Stomach (tissue), 9 donors: ENCODE measurements around the gene PLCB1. TPM values are rescaled to one million over a fixed set of nuclear protein-coding genes. Genes with fewer than 3 reads are reported as not detected.

Experiments
- DNase-seq, 2 donors: peaks; one replicate each; pipeline versions ENCODE4 v3.0.0 to v3.0.0-alpha.2; 2013 to 2019
- H3K27ac ChIP-seq, 5 donors: fragments of 200-600 bp in 4 of 5; sonication (generic) in 4 of 5; one replicate each; pipeline ENCODE4 v1.5.1; 2013 to 2019; ENCODE audit warnings: mild to moderate bottlenecking in 1 of 5, moderate library complexity in 1 of 5
- H3K27me3 ChIP-seq, 3 donors: fragments of 200-600 bp; sonication (generic); one replicate each; pipeline ENCODE4 v1.5.1; 2017 to 2019; ENCODE audit warnings: mixed run types in 1 of 3
- H3K36me3 ChIP-seq, 4 donors: fragments of 200-600 bp; sonication (generic); 1 replicate in 3 of 4; 2 replicates in 1 of 4; pipeline ENCODE4 v1.5.1; 2016 to 2019
- H3K4me1 ChIP-seq, 4 donors: fragments of 200-600 bp; sonication (generic); one replicate each; pipeline ENCODE4 v1.5.1; 2016 to 2019
- H3K4me3 ChIP-seq, 4 donors: fragments of 200-600 bp; sonication (generic) in 3 of 4; one replicate each; pipeline ENCODE4 v1.5.1; 2016 to 2019; ENCODE audit warnings: mild to moderate bottlenecking in 1 of 4
- H3K9me3 ChIP-seq, 4 donors: fragments of 200-600 bp; sonication (generic); one replicate each; pipeline ENCODE4 v1.5.1; 2016 to 2019
- EP300 ChIP-seq: sonication (generic); formaldehyde crosslinking; IDR thresholded peaks from one replicate; pipeline ENCODE4 v1.6.1; 2017; ENCODE audit warnings: antibody characterized with exemption
- POLR2A ChIP-seq, 4 donors: fragments of 450-650 bp; IDR thresholded peaks; one replicate each; pipeline ENCODE4 v1.6.1; 2016; ENCODE audit warnings: antibody characterized with exemption in 4 of 4, control low read depth in 2 of 4, mild to moderate bottlenecking in 1 of 4, moderate library complexity in 1 of 4
- POLR2AphosphoS5 ChIP-seq, 3 donors: sonication (generic); formaldehyde crosslinking; IDR thresholded peaks; one replicate each; pipeline ENCODE4 v1.6.1; 2016; ENCODE audit warnings: antibody characterized with exemption in 3 of 3
- WGBS, 5 donors: extraction: QIAGEN DNeasy Blood & Tissue Kit in 3 of 5; methylation state at CpG; one replicate each; pipeline versions ENCODE4 v1.1.5 to v1.1.7; 2013 to 2018; 5-methylcytosine and 5-hydroxymethylcytosine counted together
- intact Hi-C: fragments of 100-400 bp; cut with DNase I; formaldehyde crosslinking; loops from one replicate; pipeline ENCODE4 v1.15.1; 2023; ENCODE audit warnings: low total_unique reads
- polyA plus RNA-seq, 3 donors: library from polyadenylated mRNA; stranded (reverse); fragments of 200-250 nt; gene quantifications; one replicate each; pipeline ENCODE4 v1.2.3, GENCODE V29; 2013
- total RNA-seq, 5 donors: library from RNA; depleted of rRNA; stranded (reverse); fragments of >200 nt; gene quantifications; one replicate each; pipeline versions ENCODE4 v1.1.0 to v1.2.3, GENCODE V29; 2014 to 2016
- TF ChIP-seq, protein P1 (sequence below), 7 experiments: fragments of 450-650 bp in 4 of 7; fragments of 200-600 bp in 3 of 7; sonication (generic) in 3 of 7; IDR thresholded peaks; one replicate each; pipeline ENCODE4 v1.5.1; 2016 to 2019; ENCODE audit warnings: antibody characterized with exemption in 7 of 7, control low read depth in 2 of 7, mild to moderate bottlenecking in 1 of 7
- donor health status: healthy with polysubstance abuse.
- donor health status: Bipolar disorder and iron deficiency.
- donor health status: healthy.

The PLCB1 gene
- total and polyA plus RNA-seq, 8 donors, result 4.1 to 66.5 (median 11.7) TPM

GRCh38 chr20:8428988-8429387, 296.9 kb downstream of the PLCB1 start:
- H3K27ac ChIP-seq, result no peak overlapping the region
- no peaks in the 10 kb centered on the region for H3K36me3 ChIP-seq
- intact Hi-C loops, result no loop called here
- H3K4me3 ChIP-seq, result no peak overlapping the region
- 78 to 92% (median 84%) methylated on average over 3 of the region's 3 CpGs for WGBS, 5 donors
- H3K27me3 ChIP-seq, result no peaks in the 10 kb centered on the region
- H3K4me1 ChIP-seq, result peaks cover 0 to 43% (median 12%) of the 10 kb centered on the region in 4 donors
- H3K9me3 ChIP-seq, result no peaks in the 10 kb centered on the region
- TF ChIP-seq, protein P1, sequence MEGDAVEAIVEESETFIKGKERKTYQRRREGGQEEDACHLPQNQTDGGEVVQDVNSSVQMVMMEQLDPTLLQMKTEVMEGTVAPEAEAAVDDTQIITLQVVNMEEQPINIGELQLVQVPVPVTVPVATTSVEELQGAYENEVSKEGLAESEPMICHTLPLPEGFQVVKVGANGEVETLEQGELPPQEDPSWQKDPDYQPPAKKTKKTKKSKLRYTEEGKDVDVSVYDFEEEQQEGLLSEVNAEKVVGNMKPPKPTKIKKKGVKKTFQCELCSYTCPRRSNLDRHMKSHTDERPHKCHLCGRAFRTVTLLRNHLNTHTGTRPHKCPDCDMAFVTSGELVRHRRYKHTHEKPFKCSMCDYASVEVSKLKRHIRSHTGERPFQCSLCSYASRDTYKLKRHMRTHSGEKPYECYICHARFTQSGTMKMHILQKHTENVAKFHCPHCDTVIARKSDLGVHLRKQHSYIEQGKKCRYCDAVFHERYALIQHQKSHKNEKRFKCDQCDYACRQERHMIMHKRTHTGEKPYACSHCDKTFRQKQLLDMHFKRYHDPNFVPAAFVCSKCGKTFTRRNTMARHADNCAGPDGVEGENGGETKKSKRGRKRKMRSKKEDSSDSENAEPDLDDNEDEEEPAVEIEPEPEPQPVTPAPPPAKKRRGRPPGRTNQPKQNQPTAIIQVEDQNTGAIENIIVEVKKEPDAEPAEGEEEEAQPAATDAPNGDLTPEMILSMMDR (IDR thresholded peaks at IDR 0.05), result no peak
- TF ChIP-seq POLR2A (IDR thresholded peaks at IDR 0.05), result no peak
- TF ChIP-seq EP300, result no peak
- DNase-seq, result no peak

- Histone ChIP-seq H3K4me1 (peaks cover 0 to 35% (median 12%) of the 10 kb centered on the region in 4 donors), H3K27ac (peak overlapping the region in 1 of 5 donors; percentile 11), H3K36me3 (no peaks in the 10 kb centered on the region), H3K9me3 (no peaks in the 10 kb centered on the region), H3K4me3 (no peak overlapping the region), H3K27me3 (no peaks in the 10 kb centered on the region)
- intact Hi-C loops, result no loop called here
- DNase-seq, result peak in 1 of 2 donors; percentile 70
- TF ChIP-seq, protein P1 (IDR thresholded peaks at IDR 0.05), result no peak
- TF ChIP-seq POLR2A (IDR thresholded peaks at IDR 0.05), result no peak
- no peak for TF ChIP-seq POLR2AphosphoS5 (IDR thresholded peaks at IDR 0.05)
- TF ChIP-seq EP300, result no peak
- WGBS, 5 donors, result 65 to 82% (median 75%) methylated on average over 9 to 11 of the region's 11 CpGs
Observed at GRCh38 chr20:8431538-8432434, 299.7 kb downstream of the PLCB1 start.

DNA sequence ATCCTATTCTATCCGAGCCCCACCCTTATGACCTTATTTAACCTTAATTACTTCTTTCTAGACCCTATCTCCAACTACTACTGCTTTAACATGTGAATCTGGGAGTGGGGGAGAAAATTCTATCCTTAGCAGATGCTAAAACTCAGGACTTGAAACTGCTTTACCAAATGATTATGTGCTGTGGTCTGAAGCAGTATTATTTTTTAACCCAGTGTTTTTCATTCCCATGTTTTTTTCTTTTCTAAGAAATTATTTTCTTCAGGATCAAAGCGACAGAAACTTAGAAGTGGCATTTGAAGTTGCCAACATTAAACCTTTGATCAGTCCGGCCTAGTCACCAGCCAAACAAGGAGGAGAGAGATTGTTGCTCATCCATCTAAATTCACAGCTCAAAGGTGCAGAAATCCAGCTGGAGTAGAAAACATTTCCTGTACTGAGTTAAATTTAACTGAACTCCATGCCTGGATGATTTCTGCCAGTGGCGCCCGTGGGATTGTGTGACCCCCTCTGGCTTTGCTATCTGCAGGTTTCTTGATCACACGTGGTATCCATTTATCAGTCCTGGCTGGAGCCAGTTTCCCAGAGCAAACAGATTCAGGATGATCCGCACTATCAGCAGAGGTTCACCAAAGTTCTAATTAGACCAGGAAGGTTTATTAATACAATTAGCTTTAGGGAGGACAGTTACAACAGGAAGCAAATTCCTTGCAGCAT, 300.5 kb downstream of the PLCB1 start:
- no peaks in the 10 kb centered on the region for H3K27me3 ChIP-seq
- peak overlapping the region in 1 of 5 donors; percentile 11 for H3K27ac ChIP-seq
- TF ChIP-seq, protein P1 (IDR thresholded peaks at IDR 0.05), result no peak
- no peak for TF ChIP-seq EP300
- TF ChIP-seq POLR2AphosphoS5 (IDR thresholded peaks at IDR 0.05), result no peak
- no peak for TF ChIP-seq POLR2A (IDR thresholded peaks at IDR 0.05)
- H3K9me3 ChIP-seq, result no peaks in the 10 kb centered on the region
- peaks cover 0 to 28% (median 12%) of the 10 kb centered on the region in 4 donors for H3K4me1 ChIP-seq
- no peaks in the 10 kb centered on the region for H3K36me3 ChIP-seq
- DNase-seq, result peak in 1 of 2 donors; percentile 14
- intact Hi-C loops, result no loop called here
- H3K4me3 ChIP-seq, result no peak overlapping the region
- 62 to 84% (median 77%) methylated on average over 7 of the region's 7 CpGs for WGBS, 5 donors

- no peaks in the 10 kb centered on the region for H3K9me3 ChIP-seq
- no peak for DNase-seq
- H3K27ac ChIP-seq, result no peak overlapping the region
- intact Hi-C loops, result no loop called here
- no peak overlapping the region for H3K4me3 ChIP-seq
- no peaks in the 10 kb centered on the region for H3K36me3 ChIP-seq
- TF ChIP-seq POLR2A (IDR thresholded peaks at IDR 0.05), result no peak
- TF ChIP-seq EP300, result no peak
- TF ChIP-seq, protein P1 (IDR thresholded peaks at IDR 0.05), result no peak
- TF ChIP-seq POLR2AphosphoS5 (IDR thresholded peaks at IDR 0.05), result no peak
- H3K4me1 ChIP-seq, result peaks cover 0 to 28% (median 12%) of the 10 kb centered on the region in 4 donors
- H3K27me3 ChIP-seq, result no peaks in the 10 kb centered on the region
- 52 to 78% (median 71%) methylated on average over 3 of the region's 3 CpGs for WGBS, 5 donors
Observed at GRCh38 chr20:8433291-8433690, 301.2 kb downstream of the PLCB1 start.
